ENCODE measurements around the gene SLC25A25.
A peak's percentile ranks its signal among the peaks of the same experiment; 100 is the strongest.
"Not testable (repeated sequence)": the region's sequence is repeated elsewhere in the genome, so short reads cannot be mapped to it uniquely, and the experiment has no call there.

Gene SLC25A25

DNA sequence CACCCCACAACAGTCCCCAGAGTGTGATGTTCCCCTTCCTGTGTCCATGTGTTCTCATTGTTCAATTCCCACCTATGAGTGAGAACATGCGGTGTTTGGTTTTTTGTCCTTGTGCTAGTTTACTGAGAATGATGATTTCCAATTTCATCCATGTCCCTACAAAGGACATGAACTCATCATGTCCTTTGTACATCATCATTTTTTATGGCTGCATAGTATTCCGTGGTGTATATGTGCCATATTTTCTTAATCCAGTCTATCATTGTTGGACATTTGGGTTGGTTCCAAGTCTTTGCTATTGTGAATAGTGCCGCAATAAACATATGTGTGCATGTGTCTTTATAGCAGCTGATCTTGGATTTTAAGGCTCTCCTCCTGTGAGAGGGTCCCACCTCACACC, 27.2 kb upstream of the SLC25A25 start:
- not testable (repeated sequence) for H3K27me3 Mint-ChIP-seq; H3K9me3 Mint-ChIP-seq; DNase-seq; H3K27ac Mint-ChIP-seq; ATAC-seq (replicated peaks); H3K4me3 Mint-ChIP-seq; H3K36me3 Mint-ChIP-seq
- H3K4me1 Mint-ChIP-seq = peaks cover 8 to 14% of the 10 kb centered on the region in 2 donors

DNA sequence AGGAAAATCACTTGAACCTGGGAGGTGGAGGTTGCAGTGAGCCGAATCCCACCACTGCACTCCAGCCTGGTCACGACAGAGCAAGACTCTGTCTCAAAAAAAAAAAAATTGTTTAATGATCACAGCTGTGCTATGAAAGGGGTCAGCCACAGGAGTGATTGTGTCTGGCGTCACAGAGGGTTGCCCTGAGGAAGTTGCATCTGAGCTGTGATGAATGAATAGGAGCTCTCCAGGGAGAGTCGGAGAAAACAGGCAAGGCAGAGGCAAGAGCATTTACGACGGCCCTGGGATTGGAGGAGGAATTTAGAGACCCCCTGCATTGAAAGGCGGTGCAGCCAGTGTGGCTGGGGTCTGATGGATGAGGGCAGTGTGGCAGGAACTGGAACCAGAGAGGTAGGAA, 26.0 kb upstream of the SLC25A25 start:
- Mint-ChIP-seq H3K36me3 (no peaks in the 10 kb centered on the region), H3K9me3 (no peaks in the 10 kb centered on the region), H3K4me1 (peaks cover 8 to 14% of the 10 kb centered on the region in 2 donors), H3K27ac (peak overlapping the region; percentile 27), H3K27me3 (no peaks in the 10 kb centered on the region), H3K4me3 (no peak overlapping the region)
- ATAC-seq (replicated peaks) (no peak), DNase-seq (no peak)

DNA sequence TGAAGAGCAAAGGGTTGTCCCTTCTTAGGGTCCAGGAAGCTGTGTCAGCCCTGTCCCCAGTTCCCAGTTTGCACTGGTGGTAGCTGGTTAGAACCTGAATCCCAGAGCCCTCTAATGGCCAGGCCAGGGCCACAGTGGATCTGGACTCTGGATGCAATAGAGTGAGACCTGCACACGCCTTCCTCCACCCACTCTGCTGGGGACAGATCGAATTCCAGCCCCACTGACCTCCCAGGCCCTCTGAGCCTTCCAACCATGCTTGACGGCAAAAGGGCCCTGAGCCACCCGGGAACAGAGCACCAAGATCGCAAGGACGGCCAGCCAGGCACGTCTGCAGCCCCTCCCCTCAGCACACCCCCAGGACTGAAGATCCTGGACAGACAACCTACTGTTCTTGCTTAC, 24.6 kb upstream of the SLC25A25 start:
- no peaks in the 10 kb centered on the region for H3K27me3 Mint-ChIP-seq
- no peak for DNase-seq
- H3K9me3 Mint-ChIP-seq = no peaks in the 10 kb centered on the region
- no peaks in the 10 kb centered on the region for H3K36me3 Mint-ChIP-seq
- no peak overlapping the region for H3K4me3 Mint-ChIP-seq
- no peak for ATAC-seq (replicated peaks)
- peaks cover 8 to 14% of the 10 kb centered on the region in 2 donors for H3K4me1 Mint-ChIP-seq
- H3K27ac Mint-ChIP-seq = no peak overlapping the region

DNA sequence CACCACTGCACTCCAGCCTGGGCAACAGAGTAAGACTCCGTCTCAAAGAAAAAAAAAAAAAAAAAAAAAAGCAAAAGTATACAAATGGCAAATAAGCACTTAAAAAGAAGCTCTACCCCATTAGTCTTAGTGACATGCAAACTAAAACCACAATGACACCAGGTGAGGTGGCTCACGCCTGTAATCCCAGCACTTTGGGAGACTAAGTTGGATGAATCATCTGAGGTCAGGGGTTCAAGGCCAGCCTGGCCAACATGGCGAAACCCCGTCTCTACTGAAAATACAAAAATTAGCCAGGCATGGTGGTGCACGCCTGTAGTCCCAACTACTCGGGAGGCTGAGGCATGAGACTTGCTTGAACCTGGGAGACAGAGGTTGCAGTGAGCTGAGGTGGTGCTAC, 22.6 kb upstream of the SLC25A25 start:
- H3K36me3 Mint-ChIP-seq; H3K27ac Mint-ChIP-seq; H3K9me3 Mint-ChIP-seq; ATAC-seq (replicated peaks); H3K27me3 Mint-ChIP-seq; DNase-seq; H3K4me3 Mint-ChIP-seq: not testable (repeated sequence)
- H3K4me1 Mint-ChIP-seq = peaks cover 8 to 14% of the 10 kb centered on the region in 2 donors

DNA sequence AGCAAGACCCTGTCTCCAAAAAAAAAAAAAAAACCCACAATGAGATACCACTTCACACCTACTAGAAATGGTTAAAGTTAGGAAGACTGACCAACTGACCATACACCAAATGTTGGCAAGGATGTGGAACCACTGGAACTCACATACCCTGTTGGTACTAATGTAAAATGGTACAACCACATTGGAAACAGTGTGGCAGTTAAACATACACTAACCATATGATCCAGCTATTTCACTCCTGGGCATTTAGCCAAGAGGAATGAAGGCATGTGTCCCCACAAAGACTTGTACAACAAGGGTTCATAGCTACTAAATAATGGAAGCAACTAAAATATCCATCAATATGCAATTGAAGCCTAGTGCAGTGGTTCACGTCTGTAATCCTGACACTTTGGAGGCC, 22.2 kb upstream of the SLC25A25 start:
- Mint-ChIP-seq H3K36me3 (no peaks in the 10 kb centered on the region), H3K4me1 (peaks cover 8 to 14% of the 10 kb centered on the region in 2 donors), H3K27me3 (no peaks in the 10 kb centered on the region), H3K9me3 (no peaks in the 10 kb centered on the region), H3K27ac (no peak overlapping the region), H3K4me3 (no peak overlapping the region)
- no peak for ATAC-seq (replicated peaks)
- DNase-seq = no peak

DNA sequence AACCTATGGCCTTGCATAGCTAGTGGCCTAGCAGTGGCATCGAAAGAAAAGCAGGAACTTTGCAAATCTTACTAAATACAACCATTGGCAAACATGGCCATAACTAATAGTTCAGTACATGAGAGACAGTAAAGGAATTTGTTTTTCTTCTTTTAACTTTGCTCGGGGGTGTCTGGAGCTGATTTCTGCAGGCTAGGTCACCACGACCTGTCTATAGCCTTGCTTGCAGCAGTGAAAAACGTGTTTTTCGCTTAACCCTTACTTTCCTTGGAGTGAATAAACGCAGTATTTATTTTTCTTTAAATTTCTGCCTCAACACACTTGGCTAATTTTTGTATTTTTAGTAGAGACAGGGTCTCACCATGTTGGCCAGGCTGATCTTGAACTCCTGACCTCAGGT, 20.8 kb upstream of the SLC25A25 start:
- Mint-ChIP-seq H3K36me3 (no peaks in the 10 kb centered on the region), H3K9me3 (no peaks in the 10 kb centered on the region), H3K4me3 (no peak overlapping the region), H3K4me1 (peaks cover under 1 to 1% of the 10 kb centered on the region in 2 donors), H3K27ac (no peak overlapping the region), H3K27me3 (no peaks in the 10 kb centered on the region)
- no peak for DNase-seq
- no peak for ATAC-seq (replicated peaks)

DNA sequence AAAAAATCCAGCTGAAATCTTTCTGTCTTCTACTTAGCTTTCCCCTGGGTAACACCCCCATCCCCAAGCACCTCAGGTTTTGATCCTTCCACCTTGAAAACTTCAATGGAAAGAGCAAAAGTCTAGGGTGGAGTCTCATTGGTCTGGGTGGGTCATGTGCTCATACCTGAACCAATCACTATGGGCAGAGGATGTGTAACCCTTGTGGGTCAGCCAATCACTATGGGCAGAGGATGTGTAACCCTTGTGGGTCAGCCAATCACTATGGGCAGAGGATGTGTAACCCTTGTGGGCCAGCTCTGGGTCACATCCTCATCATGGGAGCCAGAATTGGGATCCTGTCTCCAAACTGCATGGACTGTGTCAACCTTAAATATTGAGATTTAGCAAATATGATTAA, 19.4 kb upstream of the SLC25A25 start:
- H3K4me3 Mint-ChIP-seq = no peak overlapping the region
- H3K27me3 Mint-ChIP-seq = no peaks in the 10 kb centered on the region
- no peak overlapping the region for H3K27ac Mint-ChIP-seq
- DNase-seq (no peak), ATAC-seq (replicated peaks) (peak; percentile 73 to 74)
- H3K36me3 Mint-ChIP-seq = no peaks in the 10 kb centered on the region
- no peaks in the 10 kb centered on the region for H3K4me1 Mint-ChIP-seq
- no peaks in the 10 kb centered on the region for H3K9me3 Mint-ChIP-seq

DNA sequence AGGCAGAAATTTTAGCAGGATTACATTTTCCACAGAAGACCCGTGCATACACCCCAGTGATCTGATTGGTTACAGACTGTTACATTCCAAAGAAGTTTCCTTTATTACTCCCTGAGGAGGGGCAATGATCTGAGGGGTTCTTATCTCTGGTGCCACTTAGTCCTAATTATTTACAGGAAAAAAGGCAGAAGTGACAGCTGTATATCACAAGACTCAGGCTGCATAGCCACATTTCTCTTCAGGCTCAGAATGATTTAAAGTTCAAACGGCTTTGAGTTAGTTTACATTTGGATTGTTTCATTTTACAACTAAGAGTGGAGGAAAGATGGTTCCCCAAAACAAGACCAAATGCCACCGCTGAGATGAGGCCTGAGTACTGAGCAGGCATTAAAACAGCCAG, 18.2 kb upstream of the SLC25A25 start:
- H3K36me3 Mint-ChIP-seq = no peaks in the 10 kb centered on the region
- no peaks in the 10 kb centered on the region for H3K9me3 Mint-ChIP-seq
- peaks cover 5 to 6% of the 10 kb centered on the region in 2 donors for H3K4me1 Mint-ChIP-seq
- H3K4me3 Mint-ChIP-seq = no peak overlapping the region
- no peak overlapping the region for H3K27ac Mint-ChIP-seq
- DNase-seq = no peak
- no peak for ATAC-seq (replicated peaks)
- no peaks in the 10 kb centered on the region for H3K27me3 Mint-ChIP-seq

DNA sequence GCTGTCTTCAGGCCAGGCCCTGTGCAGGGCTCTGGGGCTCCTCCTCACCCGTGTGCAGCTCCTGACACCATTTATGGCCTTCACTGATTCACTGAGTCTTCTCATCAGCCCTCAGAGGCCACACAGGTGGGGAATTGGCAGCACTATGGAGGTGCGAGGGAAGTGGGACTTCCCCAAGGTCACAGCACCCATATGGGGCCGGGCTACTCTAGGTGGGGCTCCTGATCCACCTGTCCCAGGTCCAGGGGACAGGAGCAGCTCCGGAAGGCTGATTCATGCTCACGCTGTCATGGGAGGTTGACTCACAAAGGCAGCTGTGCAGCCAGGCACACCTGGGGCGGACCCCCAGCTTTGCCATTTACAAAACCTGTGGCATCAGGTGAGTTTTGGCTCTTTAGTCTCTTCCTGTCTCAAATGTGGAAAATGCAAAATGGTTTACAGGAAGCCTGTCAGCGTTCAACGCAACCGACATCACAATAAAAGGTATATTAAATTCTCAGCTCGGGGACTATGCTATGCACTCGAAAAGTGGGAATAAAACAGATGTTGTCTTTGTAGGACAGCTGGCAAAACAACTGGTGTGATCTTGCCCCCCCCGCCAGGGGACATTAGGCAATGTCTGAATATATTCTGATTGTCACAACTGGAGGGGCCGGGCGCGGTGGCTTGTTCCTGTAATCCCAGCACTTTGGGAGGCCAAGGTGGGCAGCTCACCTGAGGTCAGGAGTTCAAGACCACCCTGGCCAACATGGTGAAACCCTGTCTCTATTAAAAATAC, 15.9 kb upstream of the SLC25A25 start:
- ATAC-seq (replicated peaks) = peak in 1 of 2 donors; percentile 6
- Mint-ChIP-seq H3K9me3 (no peaks in the 10 kb centered on the region), H3K36me3 (no peaks in the 10 kb centered on the region), H3K4me3 (no peak overlapping the region), H3K27me3 (no peaks in the 10 kb centered on the region), H3K4me1 (peaks cover 5 to 6% of the 10 kb centered on the region in 2 donors), H3K27ac (no peak overlapping the region)
- DNase-seq = no peak

DNA sequence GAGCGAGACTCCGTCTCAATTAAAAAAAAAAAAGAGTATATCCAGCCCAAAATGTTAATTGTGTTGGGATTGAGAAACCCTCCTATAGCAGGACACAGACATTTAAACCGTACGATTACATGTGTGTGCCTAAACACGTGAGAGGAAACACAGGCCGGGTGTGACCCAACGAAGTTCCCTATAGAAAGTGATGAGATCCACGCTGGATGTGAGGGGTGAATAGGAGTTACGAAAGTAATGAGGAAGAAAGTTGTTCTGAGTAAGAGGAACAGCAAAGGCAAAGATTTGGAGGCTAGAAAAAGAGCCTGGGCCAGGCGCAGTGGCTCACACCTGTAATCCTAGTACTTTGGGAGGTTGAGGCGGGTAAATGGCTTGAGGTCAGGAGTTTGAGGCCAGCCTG, 14.5 kb upstream of the SLC25A25 start:
- peak overlapping the region; percentile 6 for H3K27ac Mint-ChIP-seq
- ATAC-seq (replicated peaks) (no peak), DNase-seq (no peak)
- H3K9me3 Mint-ChIP-seq = no peaks in the 10 kb centered on the region
- no peaks in the 10 kb centered on the region for H3K27me3 Mint-ChIP-seq
- H3K36me3 Mint-ChIP-seq = no peaks in the 10 kb centered on the region
- H3K4me1 Mint-ChIP-seq = peaks cover 5 to 6% of the 10 kb centered on the region in 2 donors
- H3K4me3 Mint-ChIP-seq = no peak overlapping the region

DNA sequence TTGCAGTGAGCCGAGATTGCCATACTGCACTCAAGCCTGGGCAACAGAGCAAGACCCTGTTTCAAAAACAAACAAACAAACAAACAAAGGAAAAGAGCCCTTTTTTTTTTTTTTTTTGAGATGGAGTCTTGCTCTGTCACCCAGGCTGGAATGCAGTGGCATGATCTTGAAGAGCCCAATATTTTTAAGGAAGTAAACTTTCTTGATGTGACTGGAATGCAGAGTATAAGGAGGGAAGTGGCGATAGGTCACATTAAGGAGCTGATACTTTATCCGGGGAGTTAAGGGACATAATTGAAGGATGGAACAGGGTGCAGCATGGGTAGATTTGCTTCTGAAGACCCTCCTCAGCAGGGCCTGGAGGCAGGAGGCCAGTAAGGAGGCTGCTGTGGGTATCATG, 13.9 kb upstream of the SLC25A25 start:
- no peak for DNase-seq
- Mint-ChIP-seq H3K9me3 (no peaks in the 10 kb centered on the region), H3K4me1 (peaks cover 5 to 6% of the 10 kb centered on the region in 2 donors), H3K4me3 (no peak overlapping the region), H3K36me3 (no peaks in the 10 kb centered on the region), H3K27me3 (no peaks in the 10 kb centered on the region), H3K27ac (no peak overlapping the region)
- peak in 1 of 2 donors; percentile 34 for ATAC-seq (replicated peaks)

DNA sequence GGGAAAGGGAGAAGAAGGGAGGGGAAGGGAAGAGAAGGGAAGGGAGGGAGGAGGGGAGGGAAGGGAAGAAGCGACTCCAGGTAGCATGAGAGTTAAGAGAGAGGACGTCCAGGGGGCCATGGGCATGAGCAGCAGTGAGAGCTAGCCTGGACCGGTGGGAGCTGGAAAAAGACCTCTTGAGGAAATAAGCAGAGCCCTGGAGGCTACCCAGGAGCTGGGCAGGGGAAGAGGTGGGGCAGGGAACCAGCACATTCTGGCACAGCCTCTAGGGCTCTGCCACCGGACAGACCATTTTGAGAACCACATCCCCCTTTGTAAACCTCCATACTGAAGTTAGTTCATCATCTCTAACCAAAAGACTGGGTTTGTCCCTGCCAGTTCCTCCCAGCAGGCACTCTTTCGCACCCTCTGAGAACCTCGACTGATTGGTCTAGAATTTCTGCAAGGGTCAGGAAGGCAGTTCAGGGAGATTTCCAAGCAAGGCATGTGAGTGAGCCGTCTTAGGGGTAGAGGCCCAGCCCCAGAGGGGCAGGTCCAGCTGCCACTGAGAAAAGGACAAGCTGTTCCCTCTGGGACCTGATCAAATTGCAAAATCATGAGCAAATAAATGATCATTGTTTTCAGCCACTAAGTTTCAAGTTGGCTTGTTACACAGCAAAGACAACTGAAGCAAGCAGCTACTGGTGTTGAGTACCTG, 12.5 kb upstream of the SLC25A25 start:
- DNase-seq (no peak), ATAC-seq (replicated peaks) (peak; percentile 23 to 36)
- no peaks in the 10 kb centered on the region for H3K27me3 Mint-ChIP-seq
- H3K4me1 Mint-ChIP-seq = peaks cover 5 to 6% of the 10 kb centered on the region in 2 donors
- no peaks in the 10 kb centered on the region for H3K9me3 Mint-ChIP-seq
- H3K36me3 Mint-ChIP-seq = no peaks in the 10 kb centered on the region
- no peak overlapping the region for H3K4me3 Mint-ChIP-seq
- no peak overlapping the region for H3K27ac Mint-ChIP-seq

DNA sequence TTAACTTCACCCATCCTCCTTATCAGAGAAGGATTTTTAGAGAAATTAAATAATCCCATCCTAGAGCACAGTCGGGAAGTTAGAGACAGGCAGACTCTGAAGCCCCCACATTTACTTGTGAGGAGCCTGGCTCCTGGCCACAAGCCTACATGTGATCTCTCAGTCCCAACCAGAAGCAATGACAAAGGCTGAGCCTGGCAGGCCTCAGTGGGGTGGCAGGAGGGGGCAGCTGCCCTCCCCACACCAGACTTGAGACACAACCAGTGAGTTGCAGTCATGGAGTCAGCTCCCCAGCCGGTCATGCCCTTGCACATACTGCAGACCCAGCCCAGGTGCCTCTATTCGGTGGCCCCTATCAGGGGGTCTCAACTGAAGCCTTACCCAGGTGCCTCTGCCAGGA, 11.9 kb upstream of the SLC25A25 start:
- no peak overlapping the region for H3K4me3 Mint-ChIP-seq
- H3K27me3 Mint-ChIP-seq = no peaks in the 10 kb centered on the region
- H3K36me3 Mint-ChIP-seq = no peaks in the 10 kb centered on the region
- peaks cover 6 to 12% of the 10 kb centered on the region in 2 donors for H3K4me1 Mint-ChIP-seq
- ATAC-seq (replicated peaks) (no peak), DNase-seq (no peak)
- H3K27ac Mint-ChIP-seq = no peak overlapping the region
- H3K9me3 Mint-ChIP-seq = no peaks in the 10 kb centered on the region

DNA sequence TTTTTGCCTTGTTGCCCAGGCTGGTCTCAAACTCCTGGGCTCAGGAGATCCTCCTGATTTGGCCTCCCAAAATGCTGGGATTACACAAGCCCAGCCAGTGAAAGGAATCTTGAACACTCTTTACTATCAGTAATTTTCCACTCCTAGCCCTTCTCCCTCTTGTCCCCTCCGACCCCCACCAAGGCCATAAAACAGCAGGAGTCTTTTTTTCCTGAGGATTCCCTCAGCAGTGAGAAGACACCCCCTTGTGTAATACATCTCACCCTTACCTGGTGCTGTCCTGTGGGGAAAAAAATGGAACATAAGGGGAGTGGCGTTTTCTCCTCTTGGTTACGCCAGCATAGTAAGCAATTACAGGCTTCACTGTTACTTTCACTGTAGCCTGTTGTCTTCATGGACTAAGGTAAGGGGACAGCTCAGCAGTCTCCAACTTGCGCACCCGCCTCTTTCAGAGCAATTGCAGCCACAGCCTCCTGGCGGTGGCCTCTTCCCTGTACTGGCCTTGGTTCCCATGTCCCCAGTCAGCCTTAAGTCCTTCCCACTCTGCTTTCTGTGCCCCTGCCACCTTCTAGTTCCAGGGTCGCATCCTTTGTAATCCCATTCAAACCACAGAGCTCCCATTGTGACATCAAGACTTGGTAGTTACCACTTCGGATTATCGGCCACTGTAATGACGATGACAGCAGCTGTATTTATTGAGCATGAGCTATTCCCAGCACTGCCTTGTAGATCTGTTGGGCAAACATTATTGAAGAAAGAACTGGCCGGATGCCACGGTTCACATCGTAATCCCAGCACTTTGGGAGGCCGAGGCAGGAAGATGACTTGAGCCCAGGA, 10.9 kb upstream of the SLC25A25 start:
- Mint-ChIP-seq H3K27ac (peak overlapping the region; percentile 73), H3K27me3 (no peaks in the 10 kb centered on the region), H3K4me3 (no peak overlapping the region), H3K36me3 (peaks cover 5% of the 10 kb centered on the region in 2 donors), H3K9me3 (no peaks in the 10 kb centered on the region), H3K4me1 (peaks cover 16 to 22% of the 10 kb centered on the region in 2 donors)
- DNase-seq = no peak
- no peak for ATAC-seq (replicated peaks)
